NB4 (cell line): ENCODE data around the gene FGF18.

Experiments
- CTCF ChIP-seq: IDR thresholded peaks from one replicate; pipeline ENCODE4 v1.5.1; 2012; ENCODE audit warnings: low read depth, low read length
- MAX ChIP-seq: IDR thresholded peaks from 2 replicates; pipeline ENCODE4 v1.6.1; 2011; ENCODE audit warnings: low read depth, low read length
- MYC ChIP-seq: IDR thresholded peaks from 2 replicates; pipeline ENCODE4 v1.6.1; 2011; ENCODE audit warnings: low read depth, low read length
- POLR2A ChIP-seq: IDR thresholded peaks from 2 replicates; pipeline ENCODE4 v1.6.1; 2011; ENCODE audit warnings: mild to moderate bottlenecking; ENCODE audit not compliant: insufficient read length; ENCODE audit errors: extremely low read depth

- TF ChIP-seq CTCF = no peak
- TF ChIP-seq MYC = no peak
- no peak for TF ChIP-seq POLR2A
- TF ChIP-seq MAX = no peak
Measured at GRCh38 chr5:171485668-171486067, 66.2 kb downstream of the FGF18 start.
